NCI-H1417 (cell line): ENCODE measurements around the gene MAX.
"Not testable (repeated sequence)": the region's sequence is repeated elsewhere in the genome, so short reads cannot be mapped to it uniquely, and the experiment has no call there.

Experiments
- DNase-seq, 3 experiments: peaks; one replicate each; lab custom pipeline; 2025; lab: John Stamatoyannopoulos, UW

MAX gene

DNA sequence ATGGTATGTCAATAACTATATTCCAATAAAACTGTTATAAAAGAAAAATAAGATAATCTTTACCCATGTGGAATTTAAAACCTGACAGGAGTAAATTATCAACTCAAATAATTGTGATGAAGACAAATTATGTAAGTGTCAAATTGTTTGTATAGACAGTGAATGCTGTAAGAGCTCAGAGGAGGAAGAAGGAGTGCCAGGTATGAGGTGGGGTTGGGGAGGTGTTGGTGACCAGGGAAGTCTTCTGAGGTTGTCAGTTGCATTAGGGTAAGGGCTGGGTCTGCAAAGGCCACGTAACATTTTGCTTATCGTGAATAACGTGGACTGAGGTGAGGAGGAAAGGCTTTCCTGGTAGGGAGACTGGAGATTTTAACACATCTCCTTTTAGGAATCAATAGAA, 2.5 kb upstream of the MAX start:
- no peak for DNase-seq

DNA sequence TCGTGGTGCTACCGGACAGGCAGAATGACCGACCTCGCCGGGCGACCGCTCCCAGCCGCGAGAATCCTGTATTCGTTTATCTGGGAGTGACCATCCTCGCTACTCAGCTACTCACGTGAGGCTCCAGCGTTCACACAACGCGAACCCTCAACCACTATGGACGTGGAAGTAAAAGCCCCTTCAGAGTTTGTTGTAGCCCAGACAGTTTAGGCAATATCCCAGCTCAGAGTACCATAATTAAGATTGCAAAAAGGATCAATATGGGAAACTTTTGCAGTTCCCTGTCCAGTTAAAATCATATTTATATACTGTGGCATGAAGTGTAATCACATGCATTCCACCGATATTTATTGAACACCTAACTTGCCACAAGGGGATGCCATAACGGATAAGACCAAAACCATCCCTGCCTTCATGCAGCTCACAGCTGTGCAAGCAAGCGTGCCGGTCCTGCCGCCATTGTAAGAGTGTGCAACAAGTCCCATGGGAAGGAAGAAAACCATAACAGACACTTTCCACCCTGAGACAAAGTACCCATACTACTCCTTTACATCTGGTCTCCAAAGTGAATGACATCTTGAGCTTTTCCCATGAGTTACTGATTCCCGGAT, 938 bp upstream of the MAX start:
- DNase-seq = peak; percentile 15 to 62 (median 47)

DNA sequence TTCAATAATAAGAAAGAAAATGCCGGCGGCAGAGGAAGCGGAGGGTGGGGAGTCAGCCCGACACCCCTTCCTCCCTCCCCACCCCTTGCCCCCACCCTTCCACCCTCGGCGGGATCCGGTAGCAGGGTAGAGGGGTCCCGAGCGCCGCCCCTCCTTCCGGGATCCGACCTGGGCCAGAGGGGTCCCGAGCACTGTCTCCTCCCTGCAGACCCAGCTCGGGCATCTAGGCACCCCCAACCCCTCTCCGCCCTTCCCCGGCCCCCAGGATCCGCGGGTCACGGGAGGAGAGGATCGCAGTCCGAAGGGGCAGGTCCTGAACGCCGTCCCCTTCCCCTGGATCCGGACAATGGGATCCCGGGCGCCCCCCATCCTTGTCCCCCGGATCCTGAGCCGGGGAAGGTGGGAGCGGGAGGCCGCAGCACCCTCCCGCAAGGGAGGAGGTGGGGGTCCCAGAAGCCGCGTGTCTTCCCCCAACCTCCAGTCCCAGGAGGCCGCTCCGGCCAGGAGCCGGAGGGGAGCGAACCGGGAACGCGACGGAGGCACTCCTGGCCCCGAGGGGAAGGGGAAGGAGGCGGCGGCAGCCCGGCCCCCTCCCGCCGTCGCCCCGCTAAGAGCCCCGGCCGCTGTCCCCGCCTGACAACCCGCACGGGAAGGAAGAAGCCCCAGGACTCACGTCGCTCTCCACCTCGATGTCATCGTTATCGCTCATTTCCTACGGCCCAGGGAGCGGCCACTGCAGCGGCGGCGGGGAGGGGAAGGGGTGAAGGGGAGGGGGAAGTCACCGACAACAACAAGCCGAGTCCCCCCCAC, 481 bp downstream of the MAX start:
- DNase-seq = no peak

DNA sequence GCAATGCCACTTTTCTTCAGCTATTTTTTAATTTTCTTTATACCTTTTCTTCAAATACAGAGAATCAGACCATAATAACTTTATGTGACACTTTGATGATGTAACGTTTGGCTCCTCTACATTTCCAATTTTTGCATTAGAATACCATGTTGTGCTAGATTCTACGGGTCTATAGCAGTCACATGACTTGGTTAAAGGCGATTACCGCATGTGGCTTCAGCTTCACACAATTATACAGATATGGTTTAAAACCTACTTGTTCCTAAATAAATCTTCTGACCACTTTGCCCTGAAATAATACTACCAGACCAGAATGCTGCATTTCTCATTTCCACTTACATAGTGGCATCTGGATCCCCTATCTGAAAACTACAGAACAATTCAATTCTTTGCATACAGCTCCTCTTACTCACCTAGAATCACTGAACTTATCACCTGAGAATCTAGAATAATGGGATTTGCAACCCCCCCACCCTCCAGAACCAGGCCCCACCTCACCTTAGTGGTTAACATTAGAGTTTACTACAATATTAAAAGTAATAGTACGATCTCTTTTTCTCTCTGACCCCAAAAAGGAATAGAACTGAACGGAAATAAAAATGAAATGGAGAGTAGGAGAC, 1.3 kb downstream of the MAX start:
- DNase-seq = no peak

DNA sequence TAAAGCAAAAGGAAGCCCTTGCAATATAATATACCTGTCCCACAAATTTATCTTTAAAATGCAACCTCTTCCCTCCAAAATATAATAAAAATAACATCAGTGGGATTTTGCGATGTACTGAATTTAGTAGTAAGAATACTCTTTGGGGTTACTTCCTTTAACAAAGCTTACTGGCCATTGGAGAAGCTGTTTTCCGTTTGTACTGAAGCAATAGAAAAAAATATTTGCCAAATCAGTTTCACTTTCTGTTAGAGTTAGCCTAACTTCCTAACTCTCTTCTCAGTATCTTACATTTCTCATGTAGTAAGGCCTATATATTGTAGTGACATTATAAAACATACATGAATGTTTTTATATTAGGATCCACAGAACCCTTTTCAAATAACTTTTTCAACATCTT, 3.7 kb downstream of the MAX start:
- no peak for DNase-seq

DNA sequence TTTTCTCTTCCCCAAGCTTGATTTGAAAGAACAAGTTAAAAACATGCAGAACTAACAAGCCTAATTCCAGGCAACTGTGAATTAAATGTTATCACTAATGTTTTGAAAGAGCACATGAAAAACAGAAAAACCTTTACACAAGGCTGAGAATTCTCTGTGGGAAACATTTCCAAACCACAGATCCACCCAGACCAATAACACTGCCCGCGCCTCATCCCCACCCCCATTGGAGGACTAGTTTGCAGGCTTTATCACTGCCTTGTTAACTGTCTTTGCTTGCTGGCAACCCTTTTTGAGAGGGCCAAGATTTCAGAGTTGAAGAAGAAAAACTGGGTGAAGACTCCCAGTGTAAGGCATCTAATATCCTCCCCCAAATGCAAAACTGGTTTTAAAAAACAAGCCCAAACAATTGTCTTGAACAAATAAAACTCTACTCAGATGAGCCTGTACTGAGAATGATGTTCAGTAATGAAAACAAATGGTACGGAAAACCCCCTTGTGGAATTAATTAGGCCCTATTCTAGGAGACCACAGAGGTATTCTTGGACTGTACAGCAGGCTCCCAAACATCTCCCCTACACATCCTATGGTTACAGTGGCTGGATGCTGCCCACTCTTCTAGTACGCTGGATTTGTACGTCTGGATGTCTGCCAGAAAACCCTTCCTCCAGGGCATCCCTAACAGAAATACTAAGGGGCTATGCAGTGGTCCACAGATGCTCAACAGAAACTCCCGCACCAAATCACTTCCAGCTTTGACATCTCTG, 5.8 kb downstream of the MAX start:
- no peak for DNase-seq

DNA sequence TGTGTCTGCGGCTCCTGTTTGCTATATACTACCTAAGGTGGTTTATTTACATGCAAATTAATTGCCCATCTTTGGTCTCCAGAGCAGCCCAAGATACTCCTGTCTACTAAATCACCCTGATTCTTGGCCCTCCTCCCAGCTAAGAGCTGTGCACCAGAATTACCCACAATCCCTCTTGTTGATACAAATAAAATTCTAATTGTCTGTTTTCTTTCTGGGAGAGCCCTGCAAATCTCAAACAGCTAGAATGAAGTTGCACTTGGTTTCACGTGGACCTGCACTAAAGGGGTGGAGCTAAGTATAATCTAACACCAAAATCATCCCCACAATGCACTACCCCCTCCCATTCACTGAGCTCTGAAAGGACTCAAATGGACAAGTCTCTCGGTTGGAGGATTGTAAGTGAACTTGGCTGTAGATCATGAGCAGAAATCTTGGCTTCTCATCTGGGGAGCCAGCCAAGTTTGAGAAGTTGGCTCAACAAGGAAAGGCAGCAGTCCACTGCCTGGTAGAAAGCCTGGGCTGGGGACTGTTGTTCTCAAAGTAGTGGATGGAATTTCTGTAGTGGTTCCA, 6.6 kb downstream of the MAX start:
- no peak for DNase-seq

DNA sequence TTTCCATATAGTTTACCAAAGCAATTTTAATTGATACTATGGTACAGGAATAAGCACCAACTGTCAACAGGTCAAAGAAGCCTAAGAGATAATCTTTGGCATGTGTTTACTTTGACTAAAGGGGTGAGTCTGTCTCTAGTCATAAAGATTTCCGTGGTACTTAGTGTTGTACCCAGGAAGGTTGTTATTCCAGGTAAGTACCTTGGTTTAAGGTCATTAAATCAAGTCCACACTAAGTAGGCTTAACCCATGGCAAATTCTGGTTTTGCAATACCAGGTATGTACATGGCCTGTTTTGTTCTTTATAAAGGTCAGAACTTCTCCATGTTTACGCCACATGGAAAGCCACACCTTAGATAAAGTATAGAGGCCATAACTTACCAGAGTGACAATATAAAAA, 10.0 kb downstream of the MAX start:
- no peak for DNase-seq

DNA sequence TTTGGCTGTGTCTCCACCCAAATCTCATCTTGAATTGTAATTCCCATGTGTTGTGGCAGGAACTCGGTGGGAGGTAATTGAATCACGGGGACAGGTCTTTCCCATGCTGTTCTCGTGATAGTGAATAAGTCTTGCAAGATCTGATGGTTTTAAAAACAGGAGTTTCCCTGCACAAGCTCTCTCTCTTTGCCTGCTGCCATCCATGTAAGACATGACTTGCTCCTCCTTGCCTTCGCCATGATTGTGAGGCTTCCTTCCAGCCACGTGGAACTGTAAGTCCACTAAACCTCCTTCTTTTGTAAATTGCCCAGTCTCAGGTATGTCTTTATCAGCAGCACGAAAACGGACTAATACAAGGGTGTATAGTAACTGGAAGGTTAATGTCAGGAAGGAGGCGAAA, 14.5 kb downstream of the MAX start:
- not testable (repeated sequence) for DNase-seq

DNA sequence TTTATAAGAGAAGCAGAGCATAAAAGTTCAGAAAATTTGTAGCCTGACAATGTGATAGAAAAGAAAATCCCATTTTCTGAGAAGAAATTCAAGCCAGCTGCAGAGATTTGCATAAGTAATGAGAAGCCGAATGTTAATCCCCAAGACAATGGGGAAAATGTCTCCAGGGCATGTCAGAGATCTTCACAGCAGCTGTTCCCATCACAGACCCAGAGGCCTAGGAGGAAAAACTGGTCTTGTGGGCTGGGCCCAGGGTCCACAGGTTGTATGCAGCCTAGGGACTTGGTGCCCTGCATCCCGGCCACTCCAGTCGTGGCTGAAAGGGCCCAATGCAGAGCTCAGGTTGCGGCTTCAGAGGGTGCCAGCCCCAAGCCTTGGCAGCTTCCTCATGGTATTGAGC, 15.6 kb downstream of the MAX start:
- not testable (repeated sequence) for DNase-seq

DNA sequence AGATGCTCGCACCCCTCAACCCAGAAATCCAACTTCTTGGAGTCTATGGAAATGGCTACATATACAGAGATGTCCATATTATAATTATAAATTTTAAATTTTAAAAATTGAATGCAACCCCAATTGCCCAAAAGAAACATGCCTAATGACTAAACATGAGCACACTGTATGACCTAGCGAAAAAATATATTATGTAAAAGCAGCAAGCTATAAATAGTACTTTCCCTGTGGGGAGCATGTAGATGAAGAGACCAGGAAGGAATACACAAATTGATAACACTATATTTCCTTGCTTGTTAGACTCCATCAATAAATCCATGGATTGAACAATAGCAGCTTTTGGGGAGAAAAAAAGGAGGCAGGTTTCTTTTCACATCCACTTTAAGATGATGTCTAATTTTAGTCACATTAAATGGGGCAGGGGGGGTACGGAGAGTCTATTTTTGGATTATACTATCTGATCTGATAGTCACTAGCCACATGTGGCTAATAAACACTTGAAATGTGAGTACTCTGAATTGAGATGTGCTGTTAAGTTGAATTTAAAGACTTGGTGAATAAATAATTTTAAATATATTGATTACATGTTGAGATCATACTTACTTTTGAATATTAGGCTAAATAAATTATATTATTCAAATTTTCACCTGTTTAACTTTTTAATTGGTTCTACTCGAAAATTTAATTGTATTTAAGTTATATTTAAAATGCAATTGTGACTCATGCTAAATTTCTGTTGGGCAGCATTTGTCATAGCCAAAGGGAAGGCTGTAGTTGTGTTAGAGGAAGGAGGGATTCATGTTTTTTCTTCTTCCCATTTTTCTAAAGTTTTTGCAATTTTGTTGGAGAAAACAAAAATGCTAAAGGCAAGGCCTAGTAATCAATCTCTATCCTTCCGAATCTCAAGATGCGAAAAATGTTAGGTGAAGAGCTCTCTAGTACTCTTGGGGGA, 17.5 kb downstream of the MAX start:
- DNase-seq = no peak

DNA sequence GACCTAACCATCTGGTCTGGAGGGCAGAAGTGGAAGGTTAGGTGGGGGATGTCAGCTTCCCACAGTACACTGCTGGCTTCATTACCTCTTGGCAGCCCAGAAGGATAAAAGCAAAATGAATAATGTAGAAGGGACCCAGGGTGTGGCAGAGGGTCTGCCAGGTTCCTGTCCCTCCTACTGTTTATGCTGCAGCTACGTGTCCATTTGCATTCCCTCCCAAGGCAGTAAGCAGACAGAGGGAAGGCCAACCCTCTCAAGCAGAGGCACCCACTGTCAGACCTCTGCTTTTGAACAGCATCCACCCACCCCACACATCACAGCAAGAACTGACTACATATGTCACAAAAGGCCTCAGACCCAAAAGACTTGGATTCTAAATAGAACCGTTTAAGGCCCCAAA, 19.4 kb downstream of the MAX start:
- DNase-seq = no peak

DNA sequence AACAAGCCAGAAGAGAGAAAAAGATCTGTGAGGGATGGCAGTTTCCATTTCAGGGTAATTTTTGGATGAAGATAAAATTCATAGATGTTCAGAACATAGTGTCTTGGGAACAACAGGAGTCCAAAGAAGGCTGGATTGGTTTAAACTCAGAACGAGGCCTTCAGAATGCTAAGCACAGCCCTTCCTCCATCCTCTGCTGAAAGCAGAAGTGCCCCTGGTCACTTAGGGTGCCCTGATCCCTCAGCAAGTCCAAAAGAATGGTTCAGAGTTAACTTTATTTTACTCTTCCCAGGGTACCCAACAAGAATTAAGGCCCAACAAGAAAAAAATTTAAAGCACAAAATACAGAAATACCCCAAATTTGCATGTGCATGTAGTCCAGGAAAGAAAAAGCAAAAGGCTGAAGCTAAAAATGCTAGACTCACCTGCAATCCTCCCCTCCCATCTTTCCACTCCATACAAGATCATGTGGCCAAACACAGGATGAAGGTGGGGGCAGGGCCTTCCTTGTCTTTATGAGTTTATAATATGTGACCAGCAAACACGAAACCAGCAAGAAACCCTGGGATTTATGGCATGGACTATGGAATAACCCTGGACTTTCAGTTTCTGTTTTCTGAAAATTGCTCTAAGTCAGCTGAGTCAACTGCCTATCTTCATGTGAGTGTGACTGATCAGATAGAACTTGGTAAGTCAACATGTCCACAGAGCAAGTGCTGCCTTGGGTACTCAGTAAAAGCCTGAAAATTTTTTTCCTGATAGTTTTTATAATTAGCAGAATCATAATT, 21.2 kb downstream of the MAX start:
- DNase-seq = no peak

DNA sequence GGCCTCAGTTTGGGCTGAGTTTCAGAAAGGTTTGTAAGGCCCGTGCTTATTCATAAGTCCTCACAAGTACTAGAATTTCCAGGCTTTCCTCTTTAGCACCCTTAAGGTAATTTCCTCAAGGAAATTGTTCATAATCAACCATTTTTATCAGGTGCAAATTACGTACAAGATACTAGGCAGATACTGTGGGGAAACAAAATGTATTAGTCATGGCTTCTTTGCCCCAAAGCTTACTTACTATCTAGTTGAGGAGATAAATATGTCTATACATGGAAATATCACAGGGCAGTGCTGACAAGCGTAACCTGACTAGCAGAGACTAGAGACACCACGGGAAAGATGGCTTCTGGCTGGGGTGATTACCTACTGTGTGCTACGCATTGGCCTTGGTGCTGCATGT, 22.5 kb downstream of the MAX start:
- DNase-seq = no peak

DNA sequence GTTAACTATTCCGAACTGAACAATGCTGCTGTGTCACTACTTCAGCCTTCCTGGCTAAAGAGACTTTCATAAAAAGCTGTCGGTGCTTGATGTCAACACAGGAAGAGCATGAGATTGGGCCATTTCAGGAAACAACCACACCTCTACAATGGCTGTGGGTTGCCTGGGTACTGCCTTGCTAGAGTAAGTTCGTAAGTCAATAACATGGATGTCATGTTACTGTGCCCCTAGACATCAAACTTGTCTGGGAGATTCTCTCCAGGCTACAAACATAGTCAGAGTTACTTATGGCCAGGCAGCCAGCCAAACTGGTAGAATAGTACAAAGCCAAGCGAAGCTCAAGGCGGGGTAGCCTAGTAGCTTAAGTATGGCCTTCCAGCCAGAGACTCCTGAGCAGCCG, 23.1 kb downstream of the MAX start:
- DNase-seq = no peak

DNA sequence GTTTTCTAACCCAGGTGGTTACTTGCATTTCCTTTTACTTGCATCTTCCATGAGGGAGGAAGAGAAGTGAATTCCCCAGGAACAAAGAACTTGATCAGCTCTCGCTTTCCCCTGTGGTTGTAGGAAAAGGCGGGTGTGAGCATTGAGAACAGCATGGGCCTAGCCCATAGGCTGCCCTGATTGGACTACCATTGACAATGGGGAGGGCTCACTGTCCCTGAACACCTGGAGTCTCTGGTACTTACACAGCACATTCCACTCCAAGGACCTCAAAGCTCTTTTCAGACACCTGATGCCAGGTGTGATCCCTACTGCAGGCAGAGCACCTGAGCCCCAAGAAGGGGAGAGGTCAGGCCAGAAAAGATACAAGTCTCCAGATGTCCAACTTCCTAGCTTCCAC, 25.0 kb downstream of the MAX start:
- peak in 1 of 3 experiments; percentile 68 for DNase-seq

DNA sequence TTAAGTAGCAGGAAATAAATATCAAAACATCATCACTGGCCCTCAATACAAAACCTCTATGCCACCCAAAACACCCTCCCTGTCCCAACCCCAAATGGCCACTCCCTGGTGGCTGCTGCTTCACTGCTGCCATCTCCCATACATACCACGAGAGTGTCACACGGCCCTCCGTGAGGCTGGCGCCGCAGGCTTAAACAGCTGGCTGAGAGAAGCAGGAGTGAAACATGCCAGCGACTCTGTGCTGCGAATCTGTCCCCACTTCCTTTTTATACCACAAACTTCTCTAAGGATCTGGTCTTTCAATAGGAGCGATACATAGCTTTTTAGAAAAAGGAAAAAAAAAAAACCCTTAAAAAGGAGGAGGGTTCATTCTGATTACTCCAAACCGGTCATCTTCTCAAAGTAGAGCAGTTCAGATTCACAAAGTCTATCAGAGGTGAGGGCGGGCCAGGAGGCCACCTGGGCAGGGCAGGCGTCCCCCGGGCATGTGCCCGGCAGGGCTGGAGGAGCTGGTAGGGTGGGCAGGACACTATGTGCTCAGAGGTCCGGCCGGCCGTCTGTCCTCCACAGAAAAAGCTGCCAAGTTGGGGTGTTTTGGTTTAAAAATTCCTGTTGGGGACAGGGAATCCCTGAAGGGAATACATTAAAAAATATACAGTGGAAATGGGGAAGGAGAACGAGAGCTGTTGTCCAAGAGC, 26.5 kb downstream of the MAX start:
- DNase-seq = no peak

DNA sequence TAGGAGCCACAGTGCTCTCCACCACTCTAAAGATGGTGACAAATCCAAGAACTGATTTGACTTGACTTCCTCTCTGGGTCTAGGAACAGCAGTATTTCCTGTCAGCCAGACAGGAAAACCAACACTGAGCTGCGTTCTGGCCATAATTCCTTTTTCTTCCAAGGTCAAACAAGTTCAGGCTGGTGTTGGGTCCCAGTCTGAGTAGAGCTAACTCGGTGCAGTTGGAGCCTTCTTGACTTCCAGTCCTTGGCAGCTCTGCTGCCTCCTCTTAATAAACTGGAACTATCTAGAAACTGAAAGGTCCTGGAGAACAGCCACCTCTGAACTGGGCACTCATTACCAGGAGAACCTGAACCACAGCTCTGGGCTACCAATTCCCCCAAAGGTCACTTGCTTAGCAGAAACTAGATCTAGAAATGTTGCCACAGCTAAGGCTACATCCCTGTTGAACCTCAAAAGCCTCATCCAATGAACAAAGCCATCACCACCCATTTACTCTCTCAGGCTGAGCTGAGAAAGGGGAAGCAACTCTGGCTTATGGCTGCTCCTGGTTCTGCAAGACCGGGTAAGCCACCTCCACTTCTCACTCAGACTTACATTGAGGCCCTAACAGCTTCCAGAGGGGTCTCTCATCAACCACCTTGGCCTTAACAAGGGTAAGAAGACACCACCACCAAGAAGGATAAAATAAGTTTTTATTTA, 27.7 kb downstream of the MAX start:
- DNase-seq = no peak

DNA sequence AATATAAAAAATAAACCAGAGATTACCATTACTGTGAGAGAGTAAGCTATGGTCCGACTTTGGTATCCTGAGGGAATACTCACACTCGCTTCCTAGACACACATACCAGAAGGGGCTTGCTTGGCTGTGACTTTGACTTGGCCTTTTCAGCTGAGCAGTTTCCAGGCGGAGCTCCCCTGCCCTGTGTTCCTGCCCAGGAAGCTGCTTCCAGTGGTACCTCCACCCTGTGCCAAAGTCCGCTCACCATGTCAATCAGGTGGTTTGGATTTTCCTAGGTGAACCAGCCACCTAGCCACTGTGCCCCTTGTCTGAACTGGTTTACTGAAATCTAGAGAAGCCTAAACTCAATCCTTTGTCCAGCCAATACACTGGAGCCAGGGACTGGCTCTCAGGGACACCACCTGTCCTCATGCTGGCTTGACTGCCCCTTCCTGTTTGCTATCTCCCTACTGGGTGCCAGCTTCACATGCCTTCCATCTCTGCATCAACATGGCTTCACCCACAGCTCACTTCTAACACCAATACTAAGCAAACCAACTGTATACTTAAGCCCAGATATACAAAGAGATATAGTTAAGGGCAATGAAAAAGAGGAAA, 28.6 kb downstream of the MAX start:
- no peak for DNase-seq
